Measurements from ENCODE around the gene MT1M.

The MT1M gene

GRCh38 chr16:56679078-56679730 is 46.7 kb downstream of the MT1M start:
- DNase-seq: no peak

GRCh38 chr16:56679818-56680217 is 47.4 kb downstream of the MT1M start:
- DNase-seq: no peak

GRCh38 chr16:56681939-56682702 is 49.7 kb downstream of the MT1M start, which contains the start of gene MT1X:
Gene MT1X (plus strand): TSS chr16:56682470. CDS start chr16:56682541, 71 bp downstream.
- DNase-seq: peak; percentile 32

- no peak for DNase-seq
Observed at GRCh38 chr16:56682703-56683397, 50.4 kb downstream of the MT1M start.
